GM10266 (cell line): Measurements from ENCODE around the gene COBL.

Source experiments
- DNase-seq: peaks from one replicate; pipeline ENCODE4 v3.0.0; 2012; ENCODE audit errors: extremely low spot score
- TF ChIP-seq, protein P1 (sequence below): IDR thresholded peaks from 2 replicates; pipeline ENCODE4 v1.5.1; 2012; ENCODE audit warnings: mild to moderate bottlenecking, low read depth; ENCODE audit not compliant: control insufficient read depth, insufficient read depth; ENCODE audit errors: missing control alignments

COBL gene

GRCh38 chr7:51046482-51046881, 270.1 kb downstream of the COBL start:
- TF ChIP-seq, protein P1, sequence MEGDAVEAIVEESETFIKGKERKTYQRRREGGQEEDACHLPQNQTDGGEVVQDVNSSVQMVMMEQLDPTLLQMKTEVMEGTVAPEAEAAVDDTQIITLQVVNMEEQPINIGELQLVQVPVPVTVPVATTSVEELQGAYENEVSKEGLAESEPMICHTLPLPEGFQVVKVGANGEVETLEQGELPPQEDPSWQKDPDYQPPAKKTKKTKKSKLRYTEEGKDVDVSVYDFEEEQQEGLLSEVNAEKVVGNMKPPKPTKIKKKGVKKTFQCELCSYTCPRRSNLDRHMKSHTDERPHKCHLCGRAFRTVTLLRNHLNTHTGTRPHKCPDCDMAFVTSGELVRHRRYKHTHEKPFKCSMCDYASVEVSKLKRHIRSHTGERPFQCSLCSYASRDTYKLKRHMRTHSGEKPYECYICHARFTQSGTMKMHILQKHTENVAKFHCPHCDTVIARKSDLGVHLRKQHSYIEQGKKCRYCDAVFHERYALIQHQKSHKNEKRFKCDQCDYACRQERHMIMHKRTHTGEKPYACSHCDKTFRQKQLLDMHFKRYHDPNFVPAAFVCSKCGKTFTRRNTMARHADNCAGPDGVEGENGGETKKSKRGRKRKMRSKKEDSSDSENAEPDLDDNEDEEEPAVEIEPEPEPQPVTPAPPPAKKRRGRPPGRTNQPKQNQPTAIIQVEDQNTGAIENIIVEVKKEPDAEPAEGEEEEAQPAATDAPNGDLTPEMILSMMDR = no peak
- no peak for DNase-seq

GRCh38 chr7:51046103-51046466, 270.5 kb downstream of the COBL start:
- TF ChIP-seq, protein P1 = no peak
- no peak for DNase-seq

- TF ChIP-seq, protein P1 = no peak
- DNase-seq = no peak
These were observed 271.1 kb downstream of the COBL start for GRCh38 chr7:51045319-51046102.

GRCh38 chr7:51043461-51043860, 273.1 kb downstream of the COBL start:
- TF ChIP-seq, protein P1 = no peak
- DNase-seq = no peak

DNA sequence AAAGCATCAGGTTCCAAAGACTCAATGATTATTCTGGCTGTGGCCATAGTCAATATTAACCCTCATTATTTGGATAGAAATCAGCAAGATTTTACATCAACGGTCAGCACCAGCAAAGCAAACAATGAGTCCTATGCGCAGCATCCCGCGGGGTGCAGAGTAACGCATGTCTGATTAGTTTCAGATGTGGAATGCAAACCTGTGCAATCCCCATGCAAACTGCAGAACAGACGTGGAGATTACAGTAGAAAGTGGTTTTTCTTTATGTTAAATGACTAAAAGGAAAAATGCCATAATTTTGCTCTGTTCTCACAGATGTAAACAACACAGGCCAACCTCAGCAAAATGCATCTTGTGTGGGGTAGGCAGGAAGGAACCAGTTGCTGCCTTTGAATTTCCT, 275.8 kb downstream of the COBL start:
- TF ChIP-seq, protein P1 = no peak
- DNase-seq = no peak

DNA sequence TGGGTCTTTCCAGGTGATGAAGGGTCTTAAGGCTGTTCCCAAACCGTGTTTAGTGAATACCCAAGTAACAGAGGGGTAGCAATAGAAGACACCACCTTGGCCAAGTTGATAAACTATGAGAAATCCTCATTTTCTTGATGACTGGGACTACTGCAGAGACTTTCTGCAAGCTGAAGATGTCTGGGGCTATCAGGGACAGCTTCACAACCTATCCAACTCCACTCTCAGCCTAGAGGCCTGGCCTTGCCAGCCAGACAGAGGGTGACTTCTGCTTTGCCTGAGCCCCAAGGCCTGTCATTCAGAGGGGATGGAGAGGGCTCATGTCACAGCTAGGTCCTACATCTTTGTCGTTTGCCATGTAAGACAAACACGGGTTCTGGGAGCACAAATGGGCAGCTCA, 278.0 kb downstream of the COBL start:
- TF ChIP-seq, protein P1 = no peak

GRCh38 chr7:51035716-51036115, 280.9 kb downstream of the COBL start:
- TF ChIP-seq, protein P1 = no peak
- no peak for DNase-seq

More for the DNA sequence above, 278.0 kb downstream of the COBL start:
- no peak for DNase-seq
